Common myeloid progenitor, CD34-positive (primary cell): Measurements from ENCODE around the gene APLF.
"Not testable (repeated sequence)": the region's sequence is repeated elsewhere in the genome, so short reads cannot be mapped to it uniquely, and the experiment has no call there.

Experiments used
- CTCF ChIA-PET: fragments of 350-600 bp; sonication (Branson Sonifier 250); formaldehyde crosslinking; loops from one replicate; lab custom pipeline; 2021; ENCODE audit warnings: antibody characterized with exemption; lab: Charles Lee
- POLR2A ChIA-PET: fragments of 350-600 bp; sonication (Branson Sonifier 250); formaldehyde crosslinking; loops from one replicate; lab custom pipeline; 2021; ENCODE audit warnings: antibody characterized with exemption; lab: Charles Lee
- DNase-seq, 3 donors: peaks; one replicate each; pipeline versions ENCODE4 v3.0.0 to v3.0.0-alpha.2; 2013
- H3K27ac ChIP-seq, 2 experiments: 1 replicate in 1 of 2; 2 replicates in 1 of 2; pipeline ENCODE4 v1.7.0; 2013; ENCODE audit warnings: inconsistent platforms in 2 of 2, low read length in 2 of 2, mild to moderate bottlenecking in 2 of 2, low read depth in 1 of 2, moderate library complexity in 1 of 2; ENCODE audit not compliant: severe bottlenecking in 2 of 2, insufficient read depth in 1 of 2, poor library complexity in 1 of 2
- H3K27me3 ChIP-seq, 5 experiments: replicated peaks in 2 of 5; 1 replicate in 3 of 5; 2 replicates in 2 of 5; pipeline versions ENCODE4 v1.6.1 to v1.7.0; 2013; ENCODE audit warnings: low read length in 4 of 5, mild to moderate bottlenecking in 2 of 5, moderate library complexity in 2 of 5, inconsistent platforms in 1 of 5; ENCODE audit not compliant: insufficient read depth in 5 of 5, control insufficient read depth in 4 of 5
- H3K36me3 ChIP-seq, 4 experiments: 1 replicate in 2 of 4; 2 replicates in 2 of 4; pipeline versions ENCODE4 v1.6.1 to v1.7.0; 2013; ENCODE audit warnings: low read length in 3 of 4, control low read depth in 1 of 4, mild to moderate bottlenecking in 1 of 4; ENCODE audit not compliant: control insufficient read depth in 4 of 4, insufficient read depth in 4 of 4
- H3K4me1 ChIP-seq, 4 experiments: 1 replicate in 3 of 4; 2 replicates in 1 of 4; pipeline versions ENCODE4 v1.6.1 to v1.7.1; 2013; ENCODE audit warnings: low read length in 3 of 4, mild to moderate bottlenecking in 3 of 4, control low read depth in 1 of 4, inconsistent platforms in 1 of 4, moderate library complexity in 1 of 4; ENCODE audit not compliant: control insufficient read depth in 4 of 4, insufficient read depth in 4 of 4; ENCODE audit errors: control extremely low read depth in 1 of 4
- H3K4me3 ChIP-seq, 7 experiments: 1 replicate in 4 of 7; 2 replicates in 3 of 7; pipeline versions ENCODE4 v1.5.1 to v1.7.0; 2013; ENCODE audit warnings: mild to moderate bottlenecking in 7 of 7, low read length in 6 of 7, moderate library complexity in 6 of 7, inconsistent platforms in 2 of 7, low read depth in 2 of 7, control low read depth in 1 of 7; ENCODE audit not compliant: insufficient read depth in 4 of 7, control insufficient read depth in 1 of 7; ENCODE audit errors: extremely low read depth in 1 of 7
- H3K9me3 ChIP-seq, 5 experiments: 1 replicate in 4 of 5; 2 replicates in 1 of 5; pipeline versions ENCODE4 v1.6.1 to v1.7.1; 2013; ENCODE audit warnings: low read length in 4 of 5, mild to moderate bottlenecking in 2 of 5, inconsistent platforms in 1 of 5, low read depth in 1 of 5, moderate library complexity in 1 of 5; ENCODE audit not compliant: control insufficient read depth in 4 of 5, insufficient read depth in 2 of 5; ENCODE audit errors: control extremely low read depth in 1 of 5
- WGBS: methylation state at CpG from one replicate; pipeline ENCODE4 v1.1.5; 2013; ENCODE audit not compliant: insufficient coverage; 5-methylcytosine and 5-hydroxymethylcytosine counted together

APLF gene

DNA sequence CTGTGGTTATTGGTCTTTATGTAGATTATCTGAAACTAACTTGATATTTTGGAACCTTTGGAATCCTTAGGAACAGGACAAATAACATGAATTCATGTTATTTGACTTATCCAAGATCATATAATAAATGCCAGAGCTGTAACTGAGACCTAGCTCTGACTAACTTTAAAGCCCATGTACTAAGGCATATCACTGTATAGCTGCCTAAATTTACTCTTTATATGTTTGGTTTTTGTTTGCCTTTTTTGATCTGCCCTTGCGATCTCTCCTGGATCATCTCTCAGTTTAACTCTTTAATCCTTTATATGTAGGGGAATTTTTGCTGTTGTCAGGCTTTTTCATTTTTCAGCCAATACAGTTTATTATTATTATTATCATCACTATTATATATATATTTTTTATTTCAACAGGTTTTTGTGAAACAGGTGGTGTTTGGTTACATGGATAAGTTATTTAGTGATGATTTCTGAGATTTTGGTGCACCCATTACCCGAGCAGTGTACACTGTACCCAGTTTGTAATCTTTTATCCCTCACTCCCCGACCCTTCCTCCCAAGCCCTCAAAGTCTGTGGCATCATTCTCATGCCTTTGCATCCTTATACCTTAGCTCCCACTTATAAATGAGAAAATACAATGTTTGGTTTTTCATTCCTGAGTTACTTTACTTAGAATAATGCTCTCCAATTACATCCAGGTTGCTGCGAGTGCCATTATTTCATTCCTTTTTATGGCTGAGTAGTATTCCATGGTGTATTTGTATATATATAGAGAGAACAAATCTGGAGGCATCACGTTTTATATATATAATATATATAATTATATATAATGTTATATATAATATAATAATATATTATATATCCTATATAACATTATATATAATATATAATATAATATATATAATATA is 48.9 kb downstream of the APLF start:
- Histone ChIP-seq H3K27ac (no peak overlapping the region), H3K4me1 (peaks cover 0 to 2% (median 0%) of the 10 kb centered on the region in 4 experiments), H3K4me3 (no peak overlapping the region), H3K27me3 (no peaks in the 10 kb centered on the region), H3K36me3 (no peaks in the 10 kb centered on the region), H3K9me3 (peaks cover 0 to 4% (median 0%) of the 10 kb centered on the region in 5 experiments)
- DNase-seq, result peak in 2 of 3 donors; percentile 53 to 68
- WGBS, result 100% methylated on average over 1 of the region's 5 CpGs
- CTCF ChIA-PET, result interaction anchor here (1.0 to 1.5 kb wide), 3 partner anchors 9 to 78 kb away, joined by 3 to 4 read pairs (median 3); no protein-coding TSS in a partner anchor
- POLR2A ChIA-PET, result no interaction called here

DNA sequence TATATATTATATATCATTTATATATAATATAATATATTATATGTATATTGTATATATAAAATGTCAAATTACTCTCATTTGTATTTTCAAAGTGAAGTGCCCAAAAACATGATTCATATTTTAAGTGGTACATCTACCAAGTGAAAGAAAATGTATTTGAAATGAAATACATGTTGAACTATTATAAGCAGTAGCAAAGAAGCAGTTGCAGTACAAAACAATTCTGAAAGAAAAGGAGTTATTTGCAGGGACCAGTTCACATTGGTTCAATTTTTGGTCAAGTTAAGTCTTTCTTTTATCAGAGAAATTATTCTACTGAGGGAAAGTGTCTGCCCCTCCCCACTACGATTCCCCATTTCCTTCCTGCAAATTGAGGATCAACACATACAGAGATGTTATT is 51.9 kb downstream of the APLF start:
- CTCF ChIA-PET, result no interaction called here
- peak in 2 of 3 donors; percentile 30 to 54 for DNase-seq
- Histone ChIP-seq H3K9me3 (peaks cover 0 to 3% (median 0%) of the 10 kb centered on the region in 5 experiments), H3K27ac (no peak overlapping the region), H3K4me3 (no peak overlapping the region), H3K27me3 (no peaks in the 10 kb centered on the region), H3K36me3 (no peaks in the 10 kb centered on the region), H3K4me1 (no peaks in the 10 kb centered on the region)
- POLR2A ChIA-PET, result no interaction called here
- WGBS, result no CpG with 5 or more reads among the region's 1 CpG

DNA sequence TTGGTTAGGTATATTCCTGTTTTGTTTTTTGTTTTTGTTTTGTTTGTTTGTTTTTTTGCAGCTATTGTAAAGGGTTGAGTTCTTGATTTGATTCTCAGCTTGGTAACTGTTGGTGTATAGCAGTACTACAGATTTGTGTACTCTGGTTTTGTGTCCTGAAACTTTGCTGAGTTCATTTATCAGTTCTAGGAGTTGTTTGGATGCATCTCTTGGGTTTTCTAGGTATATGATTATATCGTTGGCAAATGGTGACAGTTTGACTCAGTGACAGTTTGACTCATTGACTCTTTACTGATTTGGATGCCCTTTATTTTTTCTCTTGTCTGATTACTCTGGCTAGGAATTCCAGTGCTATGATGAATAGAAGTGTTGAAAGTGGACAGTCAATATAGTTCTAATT is 53.7 kb downstream of the APLF start:
- no peaks in the 10 kb centered on the region for H3K4me1 ChIP-seq
- WGBS, result no CpG with 5 or more reads among the region's 1 CpG
- no peak overlapping the region for H3K4me3 ChIP-seq
- POLR2A ChIA-PET, result no interaction called here
- H3K27ac ChIP-seq, result no peak overlapping the region
- no peaks in the 10 kb centered on the region for H3K9me3 ChIP-seq
- no peaks in the 10 kb centered on the region for H3K36me3 ChIP-seq
- no peak for DNase-seq
- CTCF ChIA-PET, result no interaction called here
- no peaks in the 10 kb centered on the region for H3K27me3 ChIP-seq

DNA sequence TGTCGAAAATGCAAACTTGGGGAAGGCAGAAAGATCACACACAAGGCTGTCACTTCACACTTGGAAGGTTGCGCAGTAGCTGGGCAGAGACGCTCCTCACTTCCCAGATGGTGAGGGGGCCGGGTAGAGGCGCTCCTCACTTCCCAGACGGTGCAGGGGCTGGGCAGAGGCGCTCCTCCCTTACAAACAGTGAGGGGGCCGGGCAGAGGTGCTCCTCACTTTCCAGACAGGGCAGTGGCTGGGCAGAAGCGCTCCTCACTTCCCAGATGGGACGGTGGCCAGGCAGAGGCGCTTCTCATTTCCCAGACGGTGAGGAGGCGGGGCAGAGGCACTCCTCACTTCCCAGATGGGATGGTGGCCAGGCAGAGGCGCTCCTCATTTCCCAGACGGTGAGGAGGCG is 59.6 kb downstream of the APLF start:
- H3K4me1 ChIP-seq, H3K9me3 ChIP-seq, H3K36me3 ChIP-seq, H3K4me3 ChIP-seq, POLR2A ChIA-PET, DNase-seq, H3K27ac ChIP-seq, H3K27me3 ChIP-seq: not testable (repeated sequence)
- 96% methylated on average over 14 of the region's 16 CpGs for WGBS
- CTCF ChIA-PET, result interaction anchor here (0.7 kb wide), 1 partner anchor 29 kb away, joined by 3 read pairs; no protein-coding TSS in a partner anchor

DNA sequence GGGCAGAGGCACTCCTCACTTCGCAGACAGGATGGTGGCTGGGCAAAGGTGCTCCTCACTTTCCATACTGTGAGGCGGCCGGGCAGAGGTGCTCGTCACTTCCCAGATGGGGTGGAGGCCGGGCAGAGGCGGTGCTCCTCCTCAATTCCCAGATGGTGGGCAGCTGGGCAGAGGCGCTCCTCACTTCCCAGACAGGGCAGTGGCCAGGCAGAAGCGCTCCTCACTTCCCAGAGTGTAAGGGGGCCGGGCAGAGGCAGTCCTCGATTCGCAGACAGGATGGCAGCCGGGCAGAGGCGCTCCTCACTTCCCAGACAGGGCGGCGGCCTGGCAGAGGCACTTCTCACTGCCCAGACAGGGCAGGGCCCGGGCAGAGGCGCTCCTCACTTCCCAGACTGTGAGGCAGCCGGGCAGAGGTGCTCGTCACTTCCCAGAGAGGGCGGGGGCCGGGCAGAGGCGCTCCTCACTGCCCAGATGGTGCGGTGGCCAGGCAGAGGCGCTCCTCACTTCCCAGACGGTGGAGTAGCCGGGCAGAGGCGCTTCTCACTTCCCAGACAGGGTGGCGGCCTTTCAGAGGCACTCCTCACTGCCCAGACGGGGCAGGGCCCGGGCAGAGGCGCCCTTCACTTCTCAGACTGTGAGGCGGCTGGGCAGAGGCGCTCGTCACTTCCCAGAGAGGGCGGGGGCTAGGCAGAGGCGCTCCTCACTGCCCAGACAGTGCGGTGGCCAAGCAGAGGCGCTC is 60.1 kb downstream of the APLF start:
- DNase-seq, H3K27ac ChIP-seq, H3K4me3 ChIP-seq, H3K27me3 ChIP-seq, H3K9me3 ChIP-seq, H3K4me1 ChIP-seq, H3K36me3 ChIP-seq, POLR2A ChIA-PET: not testable (repeated sequence)
- WGBS, result 99% methylated on average over 36 of the region's 38 CpGs
- CTCF ChIA-PET, result interaction anchor here (0.7 kb wide), 1 partner anchor 30 kb away, joined by 3 read pairs; no protein-coding TSS in a partner anchor

DNA sequence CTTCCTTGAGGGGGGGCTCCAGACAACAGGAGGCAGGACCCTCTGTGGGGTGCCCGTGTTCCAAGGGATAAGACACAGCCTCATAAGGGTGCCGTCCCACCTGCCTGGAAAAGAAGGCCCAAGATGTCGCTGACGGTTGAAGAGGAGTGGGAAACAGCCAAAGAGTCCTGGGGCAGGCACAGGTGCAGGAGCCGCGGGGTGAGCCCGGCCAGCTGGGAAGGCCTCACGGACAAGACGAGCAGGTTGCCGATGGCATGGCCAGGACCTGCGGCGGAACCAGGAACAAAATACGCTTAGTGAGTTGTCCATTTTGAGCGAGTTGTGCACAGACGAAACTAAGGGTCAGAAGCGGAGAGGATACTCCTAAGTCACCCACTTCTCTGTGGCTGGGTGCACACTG is 61.8 kb downstream of the APLF start:
- not testable (repeated sequence) for H3K27ac ChIP-seq, DNase-seq, H3K4me1 ChIP-seq

DNA sequence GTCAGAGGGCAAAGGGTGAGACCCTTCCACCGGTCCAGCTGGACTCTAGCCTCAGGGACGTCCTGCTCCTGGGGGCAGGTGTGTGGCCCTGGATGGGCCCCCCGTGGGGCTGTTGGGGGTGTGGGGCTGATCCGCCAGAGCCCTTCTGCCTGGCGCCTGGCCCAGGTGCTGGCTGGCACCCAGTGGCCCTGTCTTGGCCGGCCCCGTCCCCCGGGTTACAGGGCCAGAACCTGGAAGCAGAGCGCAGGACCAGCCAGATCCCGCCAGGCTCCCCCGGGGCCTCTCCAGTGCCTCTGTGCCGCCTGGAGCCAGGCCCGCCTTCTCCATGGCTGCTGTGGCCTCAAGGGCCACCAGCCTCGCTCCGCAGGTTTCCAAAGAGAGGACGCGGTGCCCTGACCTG is 62.3 kb downstream of the APLF start:
- POLR2A ChIA-PET, H3K27me3 ChIP-seq, H3K27ac ChIP-seq, CTCF ChIA-PET, H3K4me1 ChIP-seq, H3K36me3 ChIP-seq, DNase-seq, H3K9me3 ChIP-seq, H3K4me3 ChIP-seq: not testable (repeated sequence)
- 100% methylated on average over 1 of the region's 17 CpGs for WGBS

More for the DNA sequence above, 61.8 kb downstream of the APLF start:
- POLR2A ChIA-PET, H3K27me3 ChIP-seq, H3K36me3 ChIP-seq, H3K4me3 ChIP-seq, CTCF ChIA-PET, H3K9me3 ChIP-seq: not testable (repeated sequence)
- 98% methylated on average over 6 of the region's 16 CpGs for WGBS
